ENCODE results near the gene FOXP2.
"Not testable (repeated sequence)": the region's sequence is repeated elsewhere in the genome, so short reads cannot be mapped to it uniquely, and the experiment has no call there.

Gene FOXP2

GRCh38 chr7:114414156-114415063 is at the start of gene FOXP2:
Gene FOXP2, plus strand, starts transcription at chr7:114414815. Its CDS starts 11,697 bp downstream, at chr7:114426512.
- no peak for DNase-seq

- DNase-seq: no peak
Measured at GRCh38 chr7:114365791-114366190, 48.8 kb upstream of the FOXP2 start.

- no peak for DNase-seq
Measured at GRCh38 chr7:114368492-114368891, 46.1 kb upstream of the FOXP2 start.

- no peak for DNase-seq
Measured at GRCh38 chr7:114369294-114369693, 45.3 kb upstream of the FOXP2 start.

- DNase-seq: no peak
Measured at GRCh38 chr7:114372619-114373018, 42.0 kb upstream of the FOXP2 start.

- no peak for DNase-seq
Measured at GRCh38 chr7:114375907-114376306, 38.7 kb upstream of the FOXP2 start.

- DNase-seq: not testable (repeated sequence)
Measured at GRCh38 chr7:114383946-114384345, 30.7 kb upstream of the FOXP2 start.

- DNase-seq: not testable (repeated sequence)
Measured at GRCh38 chr7:114384346-114384745, 30.3 kb upstream of the FOXP2 start.

GRCh38 chr7:114388021-114388420 is 26.6 kb upstream of the FOXP2 start:
- DNase-seq: no peak

GRCh38 chr7:114392686-114393085 is 21.9 kb upstream of the FOXP2 start:
- DNase-seq: no peak

- no peak for DNase-seq
Measured at GRCh38 chr7:114402876-114403635, 11.6 kb upstream of the FOXP2 start.

- DNase-seq: no peak
Measured at GRCh38 chr7:114405427-114405826, 9.2 kb upstream of the FOXP2 start.

- DNase-seq: no peak
Measured at GRCh38 chr7:114409750-114410149, 4.9 kb upstream of the FOXP2 start.

GRCh38 chr7:114412548-114412947 is 2.1 kb upstream of the FOXP2 start:
- no peak for DNase-seq

GRCh38 chr7:114413761-114414155 is 857 bp upstream of the FOXP2 start:
- DNase-seq: no peak

GRCh38 chr7:114415064-114415989 is 712 bp downstream of the FOXP2 start:
- no peak for DNase-seq

GRCh38 chr7:114416129-114416990 is 1.7 kb downstream of the FOXP2 start:
- DNase-seq: no peak

- no peak for DNase-seq
Measured at GRCh38 chr7:114417290-114417689, 2.7 kb downstream of the FOXP2 start.

- DNase-seq: no peak
Measured at GRCh38 chr7:114418117-114418516, 3.5 kb downstream of the FOXP2 start.

GRCh38 chr7:114419441-114420272 is 5.0 kb downstream of the FOXP2 start:
- no peak for DNase-seq
